K562 (cell line): ENCODE measurements around the gene SEMA6C. TPM values are rescaled to one million over a fixed set of nuclear protein-coding genes. Genes with fewer than 3 reads are reported as not detected.

Experiments used
- ATAC-seq: fragments of 200-7000 bp; cut with Tn5 transposase; 3 replicates; pipeline ENCODE4 v1.9.1; 2020; ENCODE audit warnings: moderate library complexity
- BruUV-seq: library from RNA; stranded (reverse); fragments of 400-500 nt; replicated peaks from 2 replicates; lab custom pipeline; 2021; lab: Mats Ljungman, UMichigan
- CTCF ChIA-PET: fragments of 300-600 bp; formaldehyde crosslinking; extraction: SDS; loops from one replicate; lab custom pipeline; 2021; ENCODE audit warnings: low intra/inter-chr PET ratio; lab: Yijun Ruan, JAX
- POLR2A ChIA-PET: fragments of 300-600, 350-650 bp; sonication (Branson Sonifier 250); formaldehyde crosslinking; extraction: SDS; loops from one replicate; lab custom pipeline; 2021; ENCODE audit warnings: antibody characterized with exemption, inconsistent platforms; lab: Yijun Ruan, JAX
- DNase-seq, 4 experiments: peaks; one replicate each; pipeline versions ENCODE4 v3.0.0 to v3.0.0-alpha.2; 2011 to 2018; ENCODE audit warnings: low spot score in 3 of 4, mixed read lengths in 3 of 4; ENCODE audit errors: extremely low read depth in 1 of 4
- FAIRE-seq: peaks from 2 replicates; lab custom pipeline; 2011; peaks lifted over from hg19 to GRCh38; lab: Jason Lieb, UNC
- H2AFZ ChIP-seq: 2 replicates; pipeline ENCODE4 v1.6.0; 2011; ENCODE audit warnings: low read depth, low read length, control low read depth, inconsistent platforms
- H3K27ac ChIP-seq: fragments of 200-600 bp; 3 replicates; pipeline ENCODE4 v1.8.0; 2011; ENCODE audit warnings: low read depth, mild to moderate bottlenecking, control low read depth, inconsistent platforms, low read length, moderate library complexity, mixed read lengths; ENCODE audit errors: extremely low read depth
- H3K27me3 ChIP-seq, 2 experiments: fragments of 300-600 bp in 1 of 2; 2 replicates in 1 of 2; 3 replicates in 1 of 2; pipeline versions ENCODE4 v1.6.0 to v1.8.0; 2011; ENCODE audit warnings: inconsistent platforms in 2 of 2, low read length in 2 of 2, mild to moderate bottlenecking in 1 of 2, mixed read lengths in 1 of 2, moderate library complexity in 1 of 2; ENCODE audit not compliant: control insufficient read depth in 2 of 2, insufficient read depth in 2 of 2
- H3K36me3 ChIP-seq: fragments of 300-600 bp; 3 replicates; pipeline ENCODE4 v1.8.0; 2011; ENCODE audit warnings: mild to moderate bottlenecking, low read length, inconsistent platforms; ENCODE audit not compliant: control insufficient read depth, insufficient read depth
- H3K4me1 ChIP-seq, 2 experiments: fragments of 200-600 bp in 1 of 2; replicated peaks in 1 of 2; 2 replicates in 1 of 2; 3 replicates in 1 of 2; pipeline versions ENCODE4 v1.5.1 to v1.8.0; 2011; ENCODE audit warnings: inconsistent platforms in 2 of 2, low read length in 2 of 2, mild to moderate bottlenecking in 1 of 2, mixed read lengths in 1 of 2, moderate library complexity in 1 of 2; ENCODE audit not compliant: control insufficient read depth in 2 of 2, insufficient read depth in 2 of 2
- H3K4me2 ChIP-seq: 2 replicates; pipeline ENCODE4 v1.6.1; 2011; ENCODE audit warnings: low read length, control low read depth, inconsistent platforms, mixed read lengths; ENCODE audit not compliant: insufficient read depth
- H3K4me3 ChIP-seq: fragments of 200-600 bp; sonication (generic), shearing (Covaris generic); 2 replicates; pipeline ENCODE4 v1.5.1; 2016; ENCODE audit warnings: control low read depth, inconsistent platforms
- H3K79me2 ChIP-seq: fragments of 200-600 bp; 3 replicates; pipeline ENCODE4 v1.8.0; 2011; ENCODE audit warnings: low read length, inconsistent platforms; ENCODE audit not compliant: control insufficient read depth, insufficient read depth
- H3K9ac ChIP-seq, 2 experiments: 2 replicates each; pipeline versions ENCODE4 v1.6.0 to v1.6.1; 2011; ENCODE audit warnings: low read depth in 2 of 2, low read length in 2 of 2, control low read depth in 1 of 2, inconsistent platforms in 1 of 2, mild to moderate bottlenecking in 1 of 2, mixed read lengths in 1 of 2; ENCODE audit not compliant: insufficient read depth in 1 of 2
- H3K9me1 ChIP-seq: one replicate; pipeline ENCODE4 v1.6.0; 2011; ENCODE audit warnings: inconsistent platforms, mild to moderate bottlenecking, low read length, moderate library complexity; ENCODE audit not compliant: control insufficient read depth, insufficient read depth
- H3K9me3 ChIP-seq: replicated peaks from 2 replicates; pipeline ENCODE4 v1.5.1; 2011; ENCODE audit warnings: low read depth, low read length, inconsistent platforms; ENCODE audit not compliant: control insufficient read depth, insufficient read depth
- H4K20me1 ChIP-seq: replicated peaks from 2 replicates; pipeline ENCODE4 v1.6.1; 2011; ENCODE audit warnings: low read length, inconsistent platforms, mixed read lengths; ENCODE audit not compliant: control insufficient read depth, insufficient read depth
- BCL6 ChIP-seq: fragments of 250-450 bp; sonication (Bioruptor Pico); IDR thresholded peaks from 2 replicates; pipeline ENCODE4 v1.4.0; 2020
- CCAR2 ChIP-seq: fragments of 200-400 bp; formaldehyde crosslinking; IDR thresholded peaks from 2 replicates; pipeline ENCODE4 v1.6.1; 2017; ENCODE audit warnings: mild to moderate bottlenecking, low read depth, low read length
- CREM ChIP-seq: IDR thresholded peaks from 2 replicates; pipeline ENCODE4 v1.6.1; 2014; ENCODE audit warnings: antibody characterized with exemption, low read depth
- KLF13 ChIP-seq: fragments of 450-650 bp; IDR thresholded peaks from 2 replicates; pipeline ENCODE4 v1.6.1; 2016; ENCODE audit warnings: missing genetic modification characterization, low read depth, mild to moderate bottlenecking, missing compliant biosample characterization, moderate library complexity, borderline replicate concordance
- MEF2A ChIP-seq: IDR thresholded peaks from 2 replicates; pipeline ENCODE4 v1.6.1; 2011; ENCODE audit warnings: low read depth, mild to moderate bottlenecking, low read length, moderate library complexity; ENCODE audit not compliant: control insufficient read depth
- MEIS2 ChIP-seq: fragments of 450-650 bp; IDR thresholded peaks from 2 replicates; pipeline ENCODE4 v1.6.1; 2014; ENCODE audit warnings: mild to moderate bottlenecking; ENCODE audit not compliant: partially characterized antibody
- NCOR1 ChIP-seq: fragments of 450-650 bp; IDR thresholded peaks from 2 replicates; pipeline ENCODE4 v1.6.1; 2016; ENCODE audit warnings: mild to moderate bottlenecking, moderate library complexity
- SPI1 ChIP-seq: IDR thresholded peaks from 2 replicates; pipeline ENCODE4 v1.6.1; 2011; ENCODE audit warnings: low read depth, low read length, control low read depth, borderline replicate concordance
- ZNF644 ChIP-seq: fragments of 200-800 bp; sonication (Bioruptor generic); IDR thresholded peaks from 2 replicates; pipeline ENCODE4 v1.6.1; 2016; ENCODE audit warnings: low read depth, missing genetic modification characterization, missing compliant biosample characterization
- WGBS: fragments of 100-300 bp; shearing (Covaris generic); methylation state at CpG from one replicate; pipeline ENCODE4 v1.1.6; 2016; ENCODE audit warnings: low coverage, mixed read lengths; ENCODE audit not compliant: insufficient coverage; ENCODE audit errors: missing lambda C conversion rate; 5-methylcytosine and 5-hydroxymethylcytosine counted together
- in situ Hi-C: fragments of 300-500 bp; cut with MboI; formaldehyde crosslinking; loops from 4 replicates; pipeline ENCODE4 v1.15.0; 2018; ENCODE audit warnings: inconsistent platforms, mixed read lengths
- intact Hi-C: fragments of 100-400 bp; cut with micrococcal nuclease; formaldehyde crosslinking; loops from 2 replicates; pipeline ENCODE4 v1.14.2; 2022
- polyA plus RNA-seq, 8 experiments: library from polyadenylated mRNA; depleted of rRNA in 4 of 8; stranded (reverse) in 5 of 8; unstranded in 3 of 8; fragments of >200 nt; fragmentation: Nextera tagmentation in 2 of 8; fragmentation: Illumina TruSeq in 1 of 8; extraction: Ambion mirVana in 2 of 8; extraction: Trizol in 1 of 8; gene quantifications; 2 replicates each; pipeline versions ENCODE4 v1.2.1 to v1.2.3, GENCODE V29; 2011 to 2014; ENCODE audit warnings: inconsistent platforms in 1 of 8, missing spikeins in 1 of 8
- total RNA-seq, 7 experiments: library from RNA; depleted of rRNA in 6 of 7; stranded (reverse); fragments of >200 nt in 6 of 7; fragmentation: Illumina TruSeq in 2 of 7; extraction: Trizol in 2 of 7; gene quantifications; 2 replicates each; pipeline versions ENCODE4 v1.2.1 to v1.2.3, GENCODE V29; 2011 to 2021; ENCODE audit warnings: low replicate concordance in 1 of 7

SEMA6C gene
- total and polyA plus RNA-seq, 9 of the 15 experiments (the other 6 are each of a cell fraction or from before 2014, with no cell fraction given): 0.03 to 4.6 (median 0.95) TPM

GRCh38 chr1:151156515-151156819 is 10.0 kb upstream of the SEMA6C start, which contains the start of gene TNFAIP8L2:
Gene TNFAIP8L2 (plus strand): TSS chr1:151156649. CDS start chr1:151158698, 2,049 bp downstream.
- Histone ChIP-seq H3K9ac (peak within 1 kb of the TSS; percentile 13 to 24; a peak in 3 of 4 replicates), H3K27ac (peak within 1 kb of the TSS; percentile 10; the same call in 1 of the 3 replicates), H2AFZ (no peak within 1 kb of the TSS), H3K9me1 (no peaks in the 10 kb centered on the region), H3K36me3 (peaks cover 22% of the 10 kb centered on the region; the same call in 2 of the 3 replicates), H3K4me2 (peak within 1 kb of the TSS; percentile 38), H3K79me2 (no peaks in the 10 kb centered on the region), H3K27me3 (no peaks in the 10 kb centered on the region), H3K4me1 (peaks cover 8 to 14% of the 10 kb centered on the region in 2 experiments; a peak in 4 of 5 replicates), H3K4me3 (no peak within 1 kb of the TSS), H4K20me1 (no peaks in the 10 kb centered on the region; the same call in 1 of the 2 replicates), H3K9me3 (no peaks in the 10 kb centered on the region; the same call in 1 of the 2 replicates)
- peak in 3 of 4 experiments; percentile 41 to 56 (median 44) for DNase-seq
- ChIA-PET CTCF (interaction anchor here (0.6 to 4.6 kb wide), 5 partner anchors 13 to 230 kb away, joined by 3 to 51 read pairs (median 4); partner anchors contain the start of genes GABPB2 and SETDB1), POLR2A (interaction anchor here (0.5 to 1.6 kb wide), 5 partner anchors 8 to 106 kb away, joined by 3 to 7 read pairs (median 3); no protein-coding TSS in a partner anchor)
- TF ChIP-seq BCL6 (CRISPR knock-in tag) (no peak), CCAR2 (no peak), CREM (no peak), ZNF644 (tag) (no peak), KLF13 (no peak), SPI1 (no peak), MEF2A (no peak), NCOR1 (no peak), MEIS2 (no peak)
- no peak for FAIRE-seq
- 42% methylated on average over 4 of the region's 4 CpGs for WGBS
- no TSS peak for BruUV-seq
- intact Hi-C loops: loop anchor here (1.0 kb wide), 2 partner anchors 57 to 132 kb away; no protein-coding TSS in a partner anchor
- in situ Hi-C loops: loop anchor here (5.0 kb wide), 2 partner anchors 64 to 139 kb away; no protein-coding TSS in a partner anchor
- peak; percentile 86 for ATAC-seq
